Peyer's patch (tissue), 4 donors: Measurements from ENCODE around the gene RALGPS2.

Experiments used
- POLR2A ChIP-seq, 2 donors: fragments of 450-650 bp; IDR thresholded peaks; one replicate each; pipeline ENCODE4 v1.5.1; 2017; ENCODE audit warnings: antibody characterized with exemption in 2 of 2, mild to moderate bottlenecking in 2 of 2, moderate library complexity in 2 of 2
- TF ChIP-seq, protein P1 (sequence below), 6 experiments: fragments of 450-650 bp in 4 of 6; fragments of 200-600 bp in 2 of 6; sonication (generic) in 1 of 6; IDR thresholded peaks; one replicate each; pipeline ENCODE4 v1.5.1; 2017 to 2019; ENCODE audit warnings: antibody characterized with exemption in 6 of 6, mild to moderate bottlenecking in 3 of 6, moderate library complexity in 1 of 6

- TF ChIP-seq, protein P1, sequence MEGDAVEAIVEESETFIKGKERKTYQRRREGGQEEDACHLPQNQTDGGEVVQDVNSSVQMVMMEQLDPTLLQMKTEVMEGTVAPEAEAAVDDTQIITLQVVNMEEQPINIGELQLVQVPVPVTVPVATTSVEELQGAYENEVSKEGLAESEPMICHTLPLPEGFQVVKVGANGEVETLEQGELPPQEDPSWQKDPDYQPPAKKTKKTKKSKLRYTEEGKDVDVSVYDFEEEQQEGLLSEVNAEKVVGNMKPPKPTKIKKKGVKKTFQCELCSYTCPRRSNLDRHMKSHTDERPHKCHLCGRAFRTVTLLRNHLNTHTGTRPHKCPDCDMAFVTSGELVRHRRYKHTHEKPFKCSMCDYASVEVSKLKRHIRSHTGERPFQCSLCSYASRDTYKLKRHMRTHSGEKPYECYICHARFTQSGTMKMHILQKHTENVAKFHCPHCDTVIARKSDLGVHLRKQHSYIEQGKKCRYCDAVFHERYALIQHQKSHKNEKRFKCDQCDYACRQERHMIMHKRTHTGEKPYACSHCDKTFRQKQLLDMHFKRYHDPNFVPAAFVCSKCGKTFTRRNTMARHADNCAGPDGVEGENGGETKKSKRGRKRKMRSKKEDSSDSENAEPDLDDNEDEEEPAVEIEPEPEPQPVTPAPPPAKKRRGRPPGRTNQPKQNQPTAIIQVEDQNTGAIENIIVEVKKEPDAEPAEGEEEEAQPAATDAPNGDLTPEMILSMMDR (IDR thresholded peaks at IDR 0.05): no peak
- no peak for TF ChIP-seq POLR2A (IDR thresholded peaks at IDR 0.05)
These were observed 93.4 kb downstream of the RALGPS2 start for GRCh38 chr1:178818416-178818815.
